Caco-2 (cell line): ENCODE results near the gene SWAP70. TPM values are rescaled to one million over a fixed set of nuclear protein-coding genes. Genes with fewer than 3 reads are reported as not detected.

Experiments used
- BruUV-seq: library from RNA; stranded (reverse); fragments of 400-500 nt; replicated peaks from 2 replicates; lab custom pipeline; 2021; lab: Mats Ljungman, UMichigan
- CTCF ChIA-PET: fragments of 300-600 bp; sonication (Branson Sonifier 250); formaldehyde crosslinking; loops from one replicate; lab custom pipeline; 2022; ENCODE audit warnings: antibody characterized with exemption; lab: Charles Lee
- POLR2A ChIA-PET: fragments of 300-600 bp; sonication (Branson Sonifier 250); formaldehyde crosslinking; loops from one replicate; lab custom pipeline; 2022; ENCODE audit warnings: antibody characterized with exemption; lab: Charles Lee
- DNase-seq, 2 experiments: peaks; one replicate each; pipeline versions ENCODE4 v3.0.0 to v3.0.0-alpha.2; 2020 to 2022
- H3K27me3 ChIP-seq: replicated peaks from 2 replicates; pipeline ENCODE4 v1.6.0; 2011; ENCODE audit warnings: low read length; ENCODE audit not compliant: control insufficient read depth, insufficient read depth
- H3K36me3 ChIP-seq: 2 replicates; pipeline ENCODE4 v1.5.1; 2011; ENCODE audit warnings: low read length; ENCODE audit not compliant: control insufficient read depth, insufficient read depth
- H3K4me1 ChIP-seq: fragments of 250-450 bp; sonication (Bioruptor Pico); 2 replicates; pipeline ENCODE4 v1.5.1; 2020; ENCODE audit warnings: mild to moderate bottlenecking
- H3K4me3 ChIP-seq: 2 replicates; pipeline ENCODE4 v1.5.1; 2011; ENCODE audit warnings: low read depth, mild to moderate bottlenecking, control low read depth, low read length
- H3K9me3 ChIP-seq: fragments of 250-450 bp; sonication (Bioruptor Pico); 2 replicates; pipeline ENCODE4 v1.5.1; 2020; ENCODE audit warnings: mild to moderate bottlenecking, moderate library complexity
- H3K27ac Mint-ChIP-seq: one replicate; pipeline ENCODE4 v1.8.0; 2022; ENCODE audit warnings: mixed read lengths; ENCODE audit not compliant: unreplicated experiment
- H3K27me3 Mint-ChIP-seq: one replicate; pipeline ENCODE4 v1.8.0; 2022; ENCODE audit warnings: mixed read lengths; ENCODE audit not compliant: insufficient read depth, unreplicated experiment
- H3K36me3 Mint-ChIP-seq: one replicate; pipeline ENCODE4 v1.8.0; 2022; ENCODE audit warnings: mild to moderate bottlenecking, mixed read lengths; ENCODE audit not compliant: insufficient read depth, unreplicated experiment
- H3K4me1 Mint-ChIP-seq: one replicate; pipeline ENCODE4 v1.8.0; 2022; ENCODE audit warnings: low read depth, mixed read lengths; ENCODE audit not compliant: unreplicated experiment
- H3K4me3 Mint-ChIP-seq: one replicate; pipeline ENCODE4 v1.8.0; 2022; ENCODE audit warnings: mild to moderate bottlenecking, moderate library complexity, mixed read lengths; ENCODE audit not compliant: unreplicated experiment
- H3K9me3 Mint-ChIP-seq: one replicate; pipeline ENCODE4 v1.8.0; 2022; ENCODE audit warnings: mixed read lengths; ENCODE audit not compliant: unreplicated experiment
- CTCF ChIP-seq, 2 experiments: fragments of 200-600 bp in 1 of 2; IDR thresholded peaks; 1 replicate in 1 of 2; 2 replicates in 1 of 2; pipeline versions ENCODE4 v1.5.1 to v1.8.0; 2011 to 2022; ENCODE audit warnings: antibody characterized with exemption in 1 of 2, control low read depth in 1 of 2, inconsistent platforms in 1 of 2, low read depth in 1 of 2, low read length in 1 of 2, mild to moderate bottlenecking in 1 of 2, moderate library complexity in 1 of 2; ENCODE audit not compliant: insufficient read depth in 1 of 2, severe bottlenecking in 1 of 2, unreplicated experiment in 1 of 2
- intact Hi-C: fragments of 100-400 bp; cut with micrococcal nuclease; formaldehyde crosslinking; loops from one replicate; pipeline ENCODE4 v1.10.0; 2022; ENCODE audit not compliant: unreplicated experiment
- total RNA-seq: library from RNA; stranded (reverse); gene quantifications from 2 replicates; pipeline ENCODE4 v1.2.3, GENCODE V29; 2022

SWAP70 gene
- total RNA-seq, 1 experiment from 2014 or later: 42.4 TPM

- Mint-ChIP-seq H3K27ac (no peak overlapping the region), H3K9me3 (no peaks in the 10 kb centered on the region), H3K36me3 (peaks cover 72% of the 10 kb centered on the region), H3K4me3 (no peak overlapping the region), H3K4me1 (no peaks in the 10 kb centered on the region), H3K27me3 (no peaks in the 10 kb centered on the region)
- POLR2A ChIA-PET: no interaction called here
- no TSS peak for BruUV-seq
- H3K27me3 ChIP-seq: no peaks in the 10 kb centered on the region
- CTCF ChIA-PET: no interaction called here
- H3K4me3 ChIP-seq: no peak overlapping the region
- H3K36me3 ChIP-seq: peaks cover 4% of the 10 kb centered on the region
- H3K4me1 ChIP-seq: no peaks in the 10 kb centered on the region
- H3K9me3 ChIP-seq: no peaks in the 10 kb centered on the region
- DNase-seq: no peak
- intact Hi-C loops: no loop called here
- TF ChIP-seq CTCF (IDR thresholded peaks at IDR 0.05; ENCODE audit: insufficient read depth in 1 of 2, low read depth in 1 of 2, low read length in 1 of 2, severe bottlenecking in 1 of 2, unreplicated experiment in 1 of 2): no peak
Measured at GRCh38 chr11:9783986-9784385, 120.1 kb downstream of the SWAP70 start.

- Mint-ChIP-seq H3K36me3 (peaks cover 77% of the 10 kb centered on the region), H3K9me3 (no peaks in the 10 kb centered on the region), H3K4me1 (no peaks in the 10 kb centered on the region), H3K27me3 (no peaks in the 10 kb centered on the region), H3K4me3 (no peak overlapping the region), H3K27ac (no peak overlapping the region)
- no peaks in the 10 kb centered on the region for H3K27me3 ChIP-seq
- H3K4me3 ChIP-seq: no peak overlapping the region
- no peak for TF ChIP-seq CTCF (IDR thresholded peaks at IDR 0.05; ENCODE audit: insufficient read depth in 1 of 2, low read depth in 1 of 2, low read length in 1 of 2, severe bottlenecking in 1 of 2, unreplicated experiment in 1 of 2)
- BruUV-seq: no TSS peak
- ChIA-PET POLR2A (no interaction called here), CTCF (no interaction called here)
- peaks cover 4% of the 10 kb centered on the region for H3K36me3 ChIP-seq
- DNase-seq: no peak
- H3K4me1 ChIP-seq: no peaks in the 10 kb centered on the region
- H3K9me3 ChIP-seq: no peaks in the 10 kb centered on the region
- intact Hi-C loops: no loop called here
Measured at GRCh38 chr11:9784602-9785315, 120.9 kb downstream of the SWAP70 start.

GRCh38 chr11:9787260-9787659 is 123.4 kb downstream of the SWAP70 start:
- BruUV-seq: no TSS peak
- no peaks in the 10 kb centered on the region for H3K27me3 ChIP-seq
- Mint-ChIP-seq H3K9me3 (no peaks in the 10 kb centered on the region), H3K4me3 (no peak overlapping the region), H3K27ac (no peak overlapping the region), H3K27me3 (no peaks in the 10 kb centered on the region), H3K36me3 (peaks cover 67% of the 10 kb centered on the region), H3K4me1 (no peaks in the 10 kb centered on the region)
- H3K4me1 ChIP-seq: no peaks in the 10 kb centered on the region
- no peak for DNase-seq
- ChIA-PET CTCF (no interaction called here), POLR2A (interaction anchor here (0.9 kb wide), 1 partner anchor 29 kb away, joined by 4 read pairs; no protein-coding TSS in a partner anchor)
- no peak for TF ChIP-seq CTCF (IDR thresholded peaks at IDR 0.05; ENCODE audit: insufficient read depth in 1 of 2, low read depth in 1 of 2, low read length in 1 of 2, severe bottlenecking in 1 of 2, unreplicated experiment in 1 of 2)
- intact Hi-C loops: no loop called here
- H3K36me3 ChIP-seq: peaks cover 1% of the 10 kb centered on the region; the same call in 1 of the 2 replicates
- H3K9me3 ChIP-seq: no peaks in the 10 kb centered on the region
- H3K4me3 ChIP-seq: no peak overlapping the region
